ENCODE results near the gene NECTIN2.
"Not testable (repeated sequence)": the region's sequence is repeated elsewhere in the genome, so short reads cannot be mapped to it uniquely, and the experiment has no call there.

DNA sequence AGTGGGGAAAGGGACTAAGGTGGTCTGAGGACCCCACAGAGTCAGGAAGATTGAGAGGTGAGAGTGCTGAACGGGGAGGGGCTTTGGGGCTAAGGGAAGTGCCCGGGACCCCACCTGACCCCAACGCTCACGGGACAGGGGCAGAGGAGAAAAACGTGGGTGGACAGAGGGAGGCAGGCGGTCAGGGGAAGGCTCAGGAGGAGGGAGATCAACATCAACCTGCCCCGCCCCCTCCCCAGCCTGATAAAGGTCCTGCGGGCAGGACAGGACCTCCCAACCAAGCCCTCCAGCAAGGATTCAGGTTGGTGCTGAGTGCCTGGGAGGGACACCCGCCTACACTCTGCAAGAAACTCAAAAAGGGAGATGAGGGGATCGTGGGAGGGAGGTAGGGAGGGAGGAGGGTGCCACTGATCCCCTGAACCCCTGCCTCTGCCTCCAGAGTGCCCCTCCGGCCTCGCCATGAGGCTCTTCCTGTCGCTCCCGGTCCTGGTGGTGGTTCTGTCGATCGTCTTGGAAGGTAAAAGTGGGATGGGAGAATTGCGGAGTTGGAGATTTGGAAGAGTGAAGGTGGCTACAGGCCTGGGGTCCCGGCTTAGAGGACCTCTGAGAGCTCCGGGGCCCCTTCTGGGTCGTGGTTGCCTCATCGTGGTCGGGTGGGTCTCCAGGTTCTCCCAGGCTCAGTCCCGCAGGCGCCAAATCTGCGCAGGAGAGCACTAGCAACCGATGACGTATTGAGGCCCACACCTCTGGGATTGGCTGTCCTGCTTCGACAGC lies 68.5 kb downstream of the NECTIN2 start, which contains the start of gene APOC1:
- TF ChIP-seq, protein P1, sequence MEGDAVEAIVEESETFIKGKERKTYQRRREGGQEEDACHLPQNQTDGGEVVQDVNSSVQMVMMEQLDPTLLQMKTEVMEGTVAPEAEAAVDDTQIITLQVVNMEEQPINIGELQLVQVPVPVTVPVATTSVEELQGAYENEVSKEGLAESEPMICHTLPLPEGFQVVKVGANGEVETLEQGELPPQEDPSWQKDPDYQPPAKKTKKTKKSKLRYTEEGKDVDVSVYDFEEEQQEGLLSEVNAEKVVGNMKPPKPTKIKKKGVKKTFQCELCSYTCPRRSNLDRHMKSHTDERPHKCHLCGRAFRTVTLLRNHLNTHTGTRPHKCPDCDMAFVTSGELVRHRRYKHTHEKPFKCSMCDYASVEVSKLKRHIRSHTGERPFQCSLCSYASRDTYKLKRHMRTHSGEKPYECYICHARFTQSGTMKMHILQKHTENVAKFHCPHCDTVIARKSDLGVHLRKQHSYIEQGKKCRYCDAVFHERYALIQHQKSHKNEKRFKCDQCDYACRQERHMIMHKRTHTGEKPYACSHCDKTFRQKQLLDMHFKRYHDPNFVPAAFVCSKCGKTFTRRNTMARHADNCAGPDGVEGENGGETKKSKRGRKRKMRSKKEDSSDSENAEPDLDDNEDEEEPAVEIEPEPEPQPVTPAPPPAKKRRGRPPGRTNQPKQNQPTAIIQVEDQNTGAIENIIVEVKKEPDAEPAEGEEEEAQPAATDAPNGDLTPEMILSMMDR (IDR thresholded peaks at IDR 0.05), result not testable (repeated sequence)
- TF ChIP-seq POLR2A (IDR thresholded peaks at IDR 0.05), result not testable (repeated sequence)
